ENCODE measurements around the gene ARHGAP6. TPM values are rescaled to one million over a fixed set of nuclear protein-coding genes. Genes with fewer than 3 reads are reported as not detected.
"Not testable (repeated sequence)": the region's sequence is repeated elsewhere in the genome, so short reads cannot be mapped to it uniquely, and the experiment has no call there.

The ARHGAP6 gene
- total RNA-seq, 1 donor from 2014 or later: 16.7 TPM

GRCh38 chrX:11619441-11619840 lies 46.3 kb downstream of the ARHGAP6 start:
- DNase-seq (no peak), ATAC-seq (no peak)
- H3K27me3 ChIP-seq (ENCODE audit: low read depth): no peaks in the 10 kb centered on the region
- TF ChIP-seq CTCF (IDR thresholded peaks at IDR 0.05): no peak
- no peak overlapping the region for H3K4me3 ChIP-seq
- H3K9me3 ChIP-seq: no peaks in the 10 kb centered on the region
- no peaks in the 10 kb centered on the region for H3K36me3 ChIP-seq
- no peaks in the 10 kb centered on the region for H3K4me1 ChIP-seq
- no peak overlapping the region for H3K27ac ChIP-seq
- intact Hi-C loops (cut with DNase I): no loop called here

- H3K27me3 ChIP-seq (ENCODE audit: low read depth); H3K4me1 ChIP-seq; H3K4me3 ChIP-seq; H3K9me3 ChIP-seq; H3K36me3 ChIP-seq; intact Hi-C loops (cut with DNase I); H3K27ac ChIP-seq; DNase-seq; ATAC-seq: not testable (repeated sequence)
These were observed 51.5 kb downstream of the ARHGAP6 start for GRCh38 chrX:11614253-11614652.

GRCh38 chrX:11611965-11612364 lies 53.8 kb downstream of the ARHGAP6 start:
- Histone ChIP-seq H3K27me3 (ENCODE audit: low read depth) (no peaks in the 10 kb centered on the region), H3K4me1 (no peaks in the 10 kb centered on the region), H3K4me3 (no peak overlapping the region), H3K9me3 (no peaks in the 10 kb centered on the region), H3K27ac (no peak overlapping the region), H3K36me3 (no peaks in the 10 kb centered on the region)
- no peak for TF ChIP-seq CTCF (IDR thresholded peaks at IDR 0.05)
- DNase-seq (no peak), ATAC-seq (no peak)
- intact Hi-C loops (cut with DNase I): no loop called here

- Histone ChIP-seq H3K4me1 (no peaks in the 10 kb centered on the region), H3K27me3 (ENCODE audit: low read depth) (no peaks in the 10 kb centered on the region), H3K9me3 (no peaks in the 10 kb centered on the region), H3K4me3 (no peak overlapping the region), H3K27ac (no peak overlapping the region), H3K36me3 (no peaks in the 10 kb centered on the region)
- intact Hi-C loops (cut with DNase I): no loop called here
- ATAC-seq (no peak), DNase-seq (no peak)
- TF ChIP-seq CTCF (IDR thresholded peaks at IDR 0.05): no peak
These were observed 54.6 kb downstream of the ARHGAP6 start for GRCh38 chrX:11611161-11611560.

GRCh38 chrX:11609109-11609508 lies 56.6 kb downstream of the ARHGAP6 start:
- ATAC-seq: no peak
- H3K27ac ChIP-seq: no peak overlapping the region
- no peak for DNase-seq
- H3K36me3 ChIP-seq: no peaks in the 10 kb centered on the region
- no peak overlapping the region for H3K4me3 ChIP-seq
- no peaks in the 10 kb centered on the region for H3K9me3 ChIP-seq
- TF ChIP-seq CTCF (IDR thresholded peaks at IDR 0.05): no peak
- intact Hi-C loops (cut with DNase I): no loop called here
- H3K27me3 ChIP-seq (ENCODE audit: low read depth): no peaks in the 10 kb centered on the region
- no peaks in the 10 kb centered on the region for H3K4me1 ChIP-seq

- DNase-seq: no peak
- no peak for TF ChIP-seq CTCF (IDR thresholded peaks at IDR 0.05)
- Histone ChIP-seq H3K27me3 (ENCODE audit: low read depth) (no peaks in the 10 kb centered on the region), H3K4me3 (no peak overlapping the region), H3K27ac (no peak overlapping the region), H3K36me3 (no peaks in the 10 kb centered on the region), H3K9me3 (no peaks in the 10 kb centered on the region), H3K4me1 (no peaks in the 10 kb centered on the region)
- intact Hi-C loops (cut with DNase I): no loop called here
- ATAC-seq: no peak
These were observed 59.3 kb downstream of the ARHGAP6 start for GRCh38 chrX:11606408-11606807.

All from lower lobe of right lung (tissue), 2 donors.